A549 (cell line): ENCODE measurements around the gene AFF3. TPM values are rescaled to one million over a fixed set of nuclear protein-coding genes. Genes with fewer than 3 reads are reported as not detected.

Source experiments
- ATAC-seq, 2 experiments: fragments of 200-7000 bp in 1 of 2; fragments of >200 bp in 1 of 2; cut with Nextera tagmentation in 1 of 2; cut with Tn5 transposase in 1 of 2; 3 replicates each; pipeline versions ENCODE4 v1.8.0 to v1.9.1; 2018 to 2020; ENCODE audit warnings: mild to moderate bottlenecking in 1 of 2, moderate library complexity in 1 of 2
- CTCF ChIA-PET: fragments of 300-600 bp; sonication (Branson Sonifier 250); formaldehyde crosslinking; extraction: SDS; loops from one replicate; lab custom pipeline; 2021; ENCODE audit warnings: antibody characterized with exemption, inconsistent platforms; lab: Yijun Ruan, JAX
- POLR2A ChIA-PET: fragments of 350-600 bp; formaldehyde crosslinking; extraction: SDS; loops from one replicate; lab custom pipeline; 2021; ENCODE audit warnings: antibody characterized with exemption, inconsistent platforms; lab: Yijun Ruan, JAX
- DNase-seq, 2 experiments: peaks; one replicate each; pipeline versions ENCODE4 v3.0.0 to v3.0.0-alpha.2; 2011 to 2016; ENCODE audit warnings: low read depth in 1 of 2, low spot score in 1 of 2
- FAIRE-seq: peaks from 2 replicates; lab custom pipeline; 2011; peaks lifted over from hg19 to GRCh38; lab: Jason Lieb, UNC
- H3K27ac ChIP-seq, 2 experiments: fragments of >200 bp; sonication (Bioruptor Twin); formaldehyde crosslinking; 3 replicates each; pipeline ENCODE4 v1.5.1; 2016 to 2017
- H3K4me1 ChIP-seq: fragments of >200 bp; sonication (Bioruptor Twin); formaldehyde crosslinking; 3 replicates; pipeline ENCODE4 v1.6.1; 2016
- H3K4me2 ChIP-seq: fragments of >200 bp; sonication (Bioruptor Twin); formaldehyde crosslinking; 3 replicates; pipeline ENCODE4 v1.6.1; 2016
- H3K4me3 ChIP-seq: fragments of >200 bp; sonication (Bioruptor Twin); formaldehyde crosslinking; 3 replicates; pipeline ENCODE4 v1.5.1; 2016
- H3K9me3 ChIP-seq: fragments of >200 bp; sonication (Bioruptor Twin); formaldehyde crosslinking; 3 replicates; pipeline ENCODE4 v1.6.1; 2016
- CEBPB ChIP-seq, 2 experiments: fragments of >200 bp in 1 of 2; sonication (Bioruptor Twin) in 1 of 2; formaldehyde crosslinking in 1 of 2; IDR thresholded peaks; 2 replicates each; pipeline ENCODE4 v1.6.1; 2012 to 2016
- CHD2 ChIP-seq: fragments of 150-350 bp; IDR thresholded peaks from 2 replicates; pipeline ENCODE4 v1.6.1; 2014; ENCODE audit warnings: low read length; ENCODE audit not compliant: partially characterized antibody
- CHD4 ChIP-seq: fragments of 200-600 bp; sonication (generic); IDR thresholded peaks from 2 replicates; pipeline ENCODE4 v1.6.1; 2016; ENCODE audit warnings: antibody characterized with exemption, mild to moderate bottlenecking, borderline replicate concordance
- E2F6 ChIP-seq: IDR thresholded peaks from 2 replicates; pipeline ENCODE4 v1.6.1; 2012; ENCODE audit warnings: low read depth, borderline replicate concordance
- EHF ChIP-seq: fragments of 250-450 bp; sonication (Bioruptor Pico); IDR thresholded peaks from 2 replicates; pipeline ENCODE4 v1.5.0; 2020; ENCODE audit warnings: mild to moderate bottlenecking
- ESRRA ChIP-seq: fragments of 150-350 bp; IDR thresholded peaks from 2 replicates; pipeline ENCODE4 v1.6.1; 2014; ENCODE audit warnings: mild to moderate bottlenecking, low read length, borderline replicate concordance
- FOXS1 ChIP-seq: fragments of 250-450 bp; sonication (Bioruptor Pico); IDR thresholded peaks from 2 replicates; pipeline ENCODE4 v1.5.0; 2020; ENCODE audit warnings: mild to moderate bottlenecking, moderate library complexity
- GATA3 ChIP-seq: IDR thresholded peaks from 2 replicates; pipeline ENCODE4 v1.6.1; 2012; ENCODE audit warnings: borderline replicate concordance
- HES2 ChIP-seq: fragments of >200 bp; sonication (Bioruptor Twin); formaldehyde crosslinking; IDR thresholded peaks from 2 replicates; pipeline ENCODE4 v1.6.1; 2016
- HEYL ChIP-seq: fragments of 250-450 bp; sonication (Bioruptor Pico); IDR thresholded peaks from 2 replicates; pipeline ENCODE4 v1.8.0; 2021; ENCODE audit warnings: mild to moderate bottlenecking, moderate library complexity
- MAFK ChIP-seq: fragments of 450-650 bp; IDR thresholded peaks from 2 replicates; pipeline ENCODE4 v1.6.1; 2014; ENCODE audit not compliant: partially characterized antibody
- NPAS2 ChIP-seq: fragments of 250-450 bp; sonication (Bioruptor Pico); IDR thresholded peaks from 2 replicates; pipeline ENCODE4 v1.8.0; 2022; ENCODE audit warnings: mild to moderate bottlenecking, moderate library complexity, borderline replicate concordance
- POLR2AphosphoS2 ChIP-seq: conservative IDR thresholded peaks from 2 replicates; pipeline ENCODE4 v1.6.1; 2012; ENCODE audit warnings: low read length, improper control_type of control experiment, inconsistent platforms
- RARB ChIP-seq: fragments of 250-450 bp; sonication (Bioruptor Pico); IDR thresholded peaks from 2 replicates; pipeline ENCODE4 v1.8.0; 2021; ENCODE audit warnings: mild to moderate bottlenecking, moderate library complexity
- SMC3 ChIP-seq: fragments of >200 bp; sonication (Bioruptor Twin); formaldehyde crosslinking; IDR thresholded peaks from 3 replicates; pipeline ENCODE4 v1.6.1; 2018; ENCODE audit warnings: inconsistent platforms
- TP53 ChIP-seq: fragments of 250-450 bp; sonication (Bioruptor Pico); IDR thresholded peaks from 2 replicates; pipeline ENCODE4 v1.5.0; 2021; ENCODE audit warnings: mild to moderate bottlenecking, moderate library complexity
- USF2 ChIP-seq: fragments of 450-650 bp; IDR thresholded peaks from 2 replicates; pipeline ENCODE4 v1.6.1; 2014; ENCODE audit warnings: antibody characterized with exemption
- ZFP36 ChIP-seq: fragments of 450-650 bp; IDR thresholded peaks from 2 replicates; pipeline ENCODE4 v1.6.1; 2014; ENCODE audit warnings: borderline replicate concordance; ENCODE audit not compliant: partially characterized antibody
- ZSCAN20 ChIP-seq: fragments of 250-450 bp; sonication (Bioruptor Pico); IDR thresholded peaks from 2 replicates; pipeline ENCODE4 v1.8.0; 2022; ENCODE audit warnings: mild to moderate bottlenecking, moderate library complexity
- WGBS: methylation state at CpG from one replicate; pipeline ENCODE4 v1.1.6; 2017; ENCODE audit errors: missing lambda C conversion rate; 5-methylcytosine and 5-hydroxymethylcytosine counted together
- polyA plus RNA-seq, 4 experiments: library from polyadenylated mRNA; depleted of rRNA in 3 of 4; stranded (reverse); fragments of >200 nt; fragmentation: RNase III in 1 of 4; extraction: RNeasy Plus Mini Kit Qiagen cat#74134 plus additional on column Dnase treatment in 1 of 4; gene quantifications; 2 replicates in 3 of 4; 3 replicates in 1 of 4; pipeline ENCODE4 v1.2.3, GENCODE V29; 2011 to 2017

AFF3 gene
- polyA plus RNA-seq, 2 of the 4 experiments (the other 2 are of a cell fraction): not detected

GRCh38 chr2:99613980-99614379 is 528.4 kb downstream of the AFF3 start:
- FAIRE-seq (no peak), ATAC-seq (no peak), DNase-seq (no peak)
- ChIA-PET POLR2A (no interaction called here), CTCF (interaction anchor here (2.1 kb wide), 1 partner anchor 55 kb away, joined by 7 read pairs; no protein-coding TSS in a partner anchor)
- Histone ChIP-seq H3K4me2 (no peak overlapping the region), H3K27ac (no peak overlapping the region), H3K9me3 (no peaks in the 10 kb centered on the region), H3K4me3 (no peak overlapping the region), H3K4me1 (no peaks in the 10 kb centered on the region)
- 6% methylated on average over 3 of the region's 3 CpGs for WGBS
- TF ChIP-seq ESRRA: no peak
- TF ChIP-seq ZFP36: no peak
- TF ChIP-seq TP53: no peak
- TF ChIP-seq, all 56 proteins: peak for 0

- no peak for ATAC-seq
- no peak for DNase-seq
- CTCF ChIA-PET: interaction anchor here (1.1 to 1.3 kb wide), 2 partner anchors 12 to 53 kb away, joined by 3 to 4 read pairs; no protein-coding TSS in a partner anchor
- Histone ChIP-seq H3K4me1 (no peaks in the 10 kb centered on the region), H3K27ac (no peak overlapping the region), H3K9me3 (no peaks in the 10 kb centered on the region), H3K4me3 (no peak overlapping the region), H3K4me2 (no peak overlapping the region)
- FAIRE-seq: no peak
- POLR2A ChIA-PET: no interaction called here
- WGBS: 41% methylated on average over 6 of the region's 6 CpGs
- no peak for TF ChIP-seq ZSCAN20
- no peak for TF ChIP-seq TP53
- TF ChIP-seq POLR2AphosphoS2: no peak
- no peak for TF ChIP-seq HEYL (CRISPR knock-in tag)
- no peak for TF ChIP-seq HES2
- TF ChIP-seq USF2: no peak
- TF ChIP-seq CHD2: no peak
- TF ChIP-seq FOXS1 (CRISPR knock-in tag): no peak
- no peak for TF ChIP-seq GATA3
- TF ChIP-seq RARB: no peak
Measured at GRCh38 chr2:99611786-99612185, 530.6 kb downstream of the AFF3 start.

- no peak overlapping the region for H3K27ac ChIP-seq
- WGBS: 48% methylated on average over 2 of the region's 2 CpGs
- H3K9me3 ChIP-seq: no peaks in the 10 kb centered on the region
- H3K4me2 ChIP-seq: no peak overlapping the region
- POLR2A ChIA-PET: no interaction called here
- TF ChIP-seq MAFK (peak; percentile 44), CHD4 (no peak), TP53 (no peak)
- TF ChIP-seq, all 56 proteins: peak for 1
- ATAC-seq: no peak
- no peak for FAIRE-seq
- H3K4me3 ChIP-seq: no peak overlapping the region
- CTCF ChIA-PET: interaction anchor here (0.8 to 1.3 kb wide), 2 partner anchors 13 to 52 kb away, joined by 3 to 4 read pairs; no protein-coding TSS in a partner anchor
- H3K4me1 ChIP-seq: no peaks in the 10 kb centered on the region
- DNase-seq: no peak
Measured at GRCh38 chr2:99611034-99611433, 531.4 kb downstream of the AFF3 start.

- no peak overlapping the region for H3K27ac ChIP-seq
- DNase-seq: no peak
- whole genome bisulfite sequencing: 37% methylated on average over 11 of the region's 11 CpGs
- POLR2A ChIA-PET: no interaction called here
- H3K4me1 ChIP-seq: no peaks in the 10 kb centered on the region
- no peak for TF ChIP-seq NPAS2 (CRISPR knock-in tag)
- TF ChIP-seq, all 56 proteins: peak for 0
- ATAC-seq (no peak), FAIRE-seq (no peak)
- no peaks in the 10 kb centered on the region for H3K9me3 ChIP-seq
- no peak overlapping the region for H3K4me2 ChIP-seq
- CTCF ChIA-PET: interaction anchor here (1.0 to 1.3 kb wide), 2 partner anchors 14 to 49 kb away, joined by 3 to 4 read pairs; no protein-coding TSS in a partner anchor
- H3K4me3 ChIP-seq: no peak overlapping the region
Measured at GRCh38 chr2:99609851-99610381, 532.5 kb downstream of the AFF3 start.

GRCh38 chr2:99608861-99609260 is 533.5 kb downstream of the AFF3 start:
- POLR2A ChIA-PET: no interaction called here

More at GRCh38 chr2:99608861-99609260, 533.5 kb downstream of the AFF3 start:
- Histone ChIP-seq H3K4me2 (no peak overlapping the region), H3K4me3 (no peak overlapping the region), H3K27ac (no peak overlapping the region), H3K9me3 (no peaks in the 10 kb centered on the region), H3K4me1 (no peaks in the 10 kb centered on the region)
- CTCF ChIA-PET: interaction anchor here (1.0 kb wide), 1 partner anchor 48 kb away, joined by 3 read pairs; no protein-coding TSS in a partner anchor
- 0% methylated on average over 1 of the region's 1 CpG for WGBS
- FAIRE-seq: no peak
- no peak for ATAC-seq
- DNase-seq: no peak
- TF ChIP-seq HES2: no peak
- no peak for TF ChIP-seq EHF
- TF ChIP-seq CHD4: no peak
- no peak for TF ChIP-seq CEBPB (IDR thresholded peaks at IDR 0.05)
- no peak for TF ChIP-seq E2F6
- no peak for TF ChIP-seq SMC3
